IPS-18c (cell line): ENCODE measurements around the gene PLEKHG3.
"Not testable (repeated sequence)": the region's sequence is repeated elsewhere in the genome, so short reads cannot be mapped to it uniquely, and the experiment has no call there.

Experiments used
- H3K4me3 ChIP-seq: 2 replicates; pipeline ENCODE4 v1.7.0; 2013; ENCODE audit warnings: low read depth, mild to moderate bottlenecking, low read length, moderate library complexity; ENCODE audit not compliant: insufficient read depth
- H3K9me3 ChIP-seq: one replicate; pipeline ENCODE4 v1.6.1; 2013; ENCODE audit warnings: mild to moderate bottlenecking, low read length, moderate library complexity; ENCODE audit not compliant: control insufficient read depth, insufficient read depth

Gene PLEKHG3

GRCh38 chr14:64683264-64683663 lies 21.0 kb upstream of the PLEKHG3 start:
- Histone ChIP-seq H3K9me3 (no peaks in the 10 kb centered on the region), H3K4me3 (no peak overlapping the region)

DNA sequence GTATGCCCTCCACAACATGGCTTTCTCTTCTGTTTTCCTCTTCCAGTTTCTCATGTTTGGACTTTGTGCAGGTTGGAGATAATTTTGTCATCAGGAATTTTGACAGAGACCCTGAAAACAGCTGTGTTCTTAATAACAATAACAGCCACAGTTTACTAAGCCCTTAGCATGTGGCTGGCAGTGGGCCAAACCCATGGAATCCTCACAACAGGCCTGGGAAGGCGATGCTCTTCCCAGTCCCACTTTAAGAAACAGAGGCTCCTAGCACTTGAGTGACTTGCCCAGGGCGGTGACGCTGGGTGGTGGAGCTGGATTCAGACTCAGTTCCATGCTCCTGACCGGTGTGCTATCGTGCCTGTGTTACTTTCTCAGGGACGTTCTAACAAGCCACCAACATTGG lies 20.1 kb upstream of the PLEKHG3 start:
- Histone ChIP-seq H3K9me3 (no peaks in the 10 kb centered on the region), H3K4me3 (no peak overlapping the region)

- no peaks in the 10 kb centered on the region for H3K9me3 ChIP-seq
- H3K4me3 ChIP-seq, result no peak overlapping the region
Measured at GRCh38 chr14:64685371-64686281, 18.6 kb upstream of the PLEKHG3 start.

- H3K4me3 ChIP-seq, result no peak overlapping the region
Measured at GRCh38 chr14:64686282-64686615, 18.0 kb upstream of the PLEKHG3 start.

DNA sequence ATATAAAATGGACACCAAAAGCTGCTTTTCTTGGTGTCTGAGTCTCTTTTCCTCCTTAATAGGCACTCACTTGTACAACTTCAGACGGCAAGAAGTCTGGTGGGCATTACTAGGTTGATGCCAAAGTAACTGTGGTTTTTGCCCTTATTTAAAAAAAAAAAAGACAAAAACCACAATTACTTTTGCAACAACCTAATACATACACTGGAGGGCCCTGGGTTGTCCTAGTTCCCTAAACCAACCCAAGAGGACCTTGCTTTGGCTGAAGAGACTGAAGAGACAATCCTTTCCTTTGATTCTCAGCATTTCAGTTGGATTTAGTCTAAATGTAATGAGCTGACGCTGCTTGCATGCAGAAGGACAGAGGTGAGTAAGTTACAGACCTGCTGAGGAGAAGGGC lies 16.2 kb upstream of the PLEKHG3 start:
- Histone ChIP-seq H3K4me3 (no peak overlapping the region), H3K9me3 (no peaks in the 10 kb centered on the region)

More at GRCh38 chr14:64686282-64686615, 18.0 kb upstream of the PLEKHG3 start:
- H3K9me3 ChIP-seq, result no peaks in the 10 kb centered on the region

- no peak overlapping the region for H3K4me3 ChIP-seq
- no peaks in the 10 kb centered on the region for H3K9me3 ChIP-seq
Measured at GRCh38 chr14:64688811-64689281, 15.4 kb upstream of the PLEKHG3 start.

DNA sequence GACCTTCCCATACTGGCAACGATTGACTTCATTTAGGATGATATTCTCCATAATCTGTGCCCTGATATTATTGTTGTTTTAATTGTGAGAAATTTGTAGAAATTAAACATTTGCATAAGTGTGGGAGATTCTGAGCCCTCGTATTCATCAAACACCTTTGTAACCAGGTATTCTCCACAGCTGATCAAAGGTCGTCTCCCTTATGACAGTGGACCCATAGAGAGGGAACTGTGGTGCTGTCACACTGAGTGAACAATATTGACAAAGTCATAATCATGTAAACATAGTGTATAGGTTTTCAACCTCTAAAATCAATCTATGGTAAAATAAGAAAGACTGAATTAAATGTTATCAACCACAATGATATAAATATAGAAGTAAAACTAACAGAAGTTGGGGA lies 14.9 kb upstream of the PLEKHG3 start:
- no peaks in the 10 kb centered on the region for H3K9me3 ChIP-seq
- no peak overlapping the region for H3K4me3 ChIP-seq

GRCh38 chr14:64690607-64691006 lies 13.6 kb upstream of the PLEKHG3 start:
- not testable (repeated sequence) for H3K9me3 ChIP-seq, H3K4me3 ChIP-seq

GRCh38 chr14:64691376-64691775 lies 12.8 kb upstream of the PLEKHG3 start:
- Histone ChIP-seq H3K4me3 (no peak overlapping the region), H3K9me3 (no peaks in the 10 kb centered on the region)

- Histone ChIP-seq H3K4me3 (no peak overlapping the region), H3K9me3 (no peaks in the 10 kb centered on the region)
Measured at GRCh38 chr14:64692189-64692985, 11.8 kb upstream of the PLEKHG3 start.

- no peak overlapping the region for H3K4me3 ChIP-seq
- no peaks in the 10 kb centered on the region for H3K9me3 ChIP-seq
Measured at GRCh38 chr14:64692986-64693809, 11.0 kb upstream of the PLEKHG3 start.

GRCh38 chr14:64693810-64694165 lies 10.4 kb upstream of the PLEKHG3 start:
- Histone ChIP-seq H3K4me3 (no peak overlapping the region), H3K9me3 (no peaks in the 10 kb centered on the region)

GRCh38 chr14:64695071-64695470 lies 9.2 kb upstream of the PLEKHG3 start:
- Histone ChIP-seq H3K9me3 (no peaks in the 10 kb centered on the region), H3K4me3 (no peak overlapping the region)

DNA sequence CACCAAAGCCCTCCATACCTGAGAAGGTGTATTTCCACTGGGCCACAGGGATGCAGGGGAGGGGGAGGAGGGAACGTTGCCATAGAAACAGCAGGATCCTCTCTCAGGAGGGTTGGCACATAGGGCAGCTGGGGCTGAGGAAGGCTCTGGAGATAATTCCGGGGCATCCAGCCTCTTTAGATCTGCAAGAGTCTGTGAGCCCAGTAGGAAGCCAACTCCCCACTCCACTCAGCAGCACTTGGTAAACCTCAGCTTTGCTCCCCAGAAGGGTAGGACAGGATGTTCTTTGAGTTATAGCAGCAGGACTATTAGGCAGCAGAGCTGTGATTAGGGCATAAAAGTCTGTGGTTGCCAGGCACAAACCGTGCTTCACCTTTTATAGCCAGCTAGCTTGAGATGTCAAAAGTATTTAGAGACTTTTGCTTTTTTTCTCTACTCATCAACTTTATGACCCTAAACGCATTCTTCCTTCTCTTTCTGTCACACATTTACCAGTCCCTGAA lies 7.8 kb upstream of the PLEKHG3 start:
- no peaks in the 10 kb centered on the region for H3K9me3 ChIP-seq
- no peak overlapping the region for H3K4me3 ChIP-seq

DNA sequence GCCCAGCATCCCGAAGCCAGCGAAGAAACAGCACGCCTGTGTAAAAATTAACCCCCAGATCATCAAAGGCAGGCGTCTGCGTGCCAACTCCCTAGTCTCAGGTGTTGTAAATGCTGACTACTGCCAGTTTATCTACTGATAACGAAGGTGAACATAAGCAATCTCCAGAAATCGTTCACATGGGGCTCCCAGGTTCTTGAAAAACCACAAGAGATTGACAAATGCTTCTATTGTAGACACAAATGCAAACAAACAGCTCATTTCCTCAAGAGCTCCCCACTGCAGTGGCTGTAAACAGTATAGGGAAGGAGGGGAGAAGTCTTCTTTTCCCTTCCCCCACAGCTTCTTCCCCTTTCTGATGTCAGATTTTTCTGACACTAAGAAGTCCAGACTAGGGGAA lies 5.3 kb upstream of the PLEKHG3 start:
- Histone ChIP-seq H3K9me3 (no peaks in the 10 kb centered on the region), H3K4me3 (no peak overlapping the region)

GRCh38 chr14:64700290-64700689 lies 3.9 kb upstream of the PLEKHG3 start:
- H3K4me3 ChIP-seq, result no peak overlapping the region

GRCh38 chr14:64700894-64701293 lies 3.3 kb upstream of the PLEKHG3 start:
- no peaks in the 10 kb centered on the region for H3K9me3 ChIP-seq
- H3K4me3 ChIP-seq, result no peak overlapping the region

More at GRCh38 chr14:64700290-64700689, 3.9 kb upstream of the PLEKHG3 start:
- no peaks in the 10 kb centered on the region for H3K9me3 ChIP-seq
